Bronchus fibroblast of lung (primary cell): ENCODE results near the gene HOXA3. TPM values are rescaled to one million over a fixed set of nuclear protein-coding genes. Genes with fewer than 3 reads are reported as not detected.

Experiments
- total RNA-seq: library from RNA; depleted of rRNA; stranded (reverse); fragments of >200 nt; gene quantifications from 2 replicates; pipeline ENCODE4 v1.2.3, GENCODE V29; 2015

HOXA3 gene
- total RNA-seq = 1.3 and 2.9 TPM in 2 replicates

DNA sequence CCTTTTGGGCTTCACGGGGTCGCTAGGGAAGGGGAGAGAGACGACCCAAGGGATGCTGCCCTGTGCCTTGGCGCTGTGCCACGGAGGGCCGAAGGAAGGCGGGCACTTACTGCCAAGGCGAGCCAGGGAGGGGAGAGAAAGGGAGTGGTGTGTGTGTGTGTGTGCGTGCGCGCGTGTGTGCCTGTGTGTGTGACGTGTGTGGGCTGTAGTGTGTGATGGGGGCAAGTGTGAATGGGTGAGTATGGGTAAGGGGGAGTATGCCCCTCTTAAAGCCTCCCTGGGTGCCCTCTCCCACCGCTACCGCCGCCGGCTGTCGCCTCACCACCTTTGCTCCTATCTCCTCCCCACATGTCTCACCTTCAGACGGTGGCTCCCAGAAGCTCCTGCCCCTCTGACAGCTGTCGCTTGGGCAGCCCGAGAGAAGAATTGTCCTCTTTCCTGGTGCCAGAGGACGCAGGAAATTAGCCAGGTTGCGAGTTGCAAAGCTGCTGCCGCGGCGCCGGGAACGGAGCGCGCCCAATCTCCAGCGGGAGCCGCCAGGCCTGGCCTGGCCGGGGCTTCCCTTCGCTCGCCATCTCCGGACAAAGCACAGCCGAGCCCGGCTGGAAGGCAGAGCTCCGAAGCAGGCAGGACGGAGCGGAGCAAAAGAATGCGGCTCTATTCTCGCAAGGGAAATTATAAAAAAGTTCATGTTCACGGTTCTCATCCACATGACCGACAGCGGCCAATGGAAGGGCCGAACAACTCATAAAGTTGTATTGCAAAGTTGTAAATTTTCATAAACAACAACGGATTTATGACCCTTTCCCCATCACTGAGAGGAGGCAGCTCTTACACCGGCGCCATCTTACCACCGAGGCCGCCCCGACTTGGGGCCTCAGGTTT is at the start of gene HOXA3:
HOXA3 (minus strand) TSS at position 653 of the 885 bp plus-strand sequence. CDS start 41,943 bp downstream, outside the sequence.

GRCh38 chr7:27199849-27200760 is 47.7 kb upstream of the HOXA3 start, which contains the start of gene HOXA13:
Gene HOXA13, minus strand, starts transcription at chr7:27200091. Its CDS starts 14 bp downstream, at chr7:27200077.

DNA sequence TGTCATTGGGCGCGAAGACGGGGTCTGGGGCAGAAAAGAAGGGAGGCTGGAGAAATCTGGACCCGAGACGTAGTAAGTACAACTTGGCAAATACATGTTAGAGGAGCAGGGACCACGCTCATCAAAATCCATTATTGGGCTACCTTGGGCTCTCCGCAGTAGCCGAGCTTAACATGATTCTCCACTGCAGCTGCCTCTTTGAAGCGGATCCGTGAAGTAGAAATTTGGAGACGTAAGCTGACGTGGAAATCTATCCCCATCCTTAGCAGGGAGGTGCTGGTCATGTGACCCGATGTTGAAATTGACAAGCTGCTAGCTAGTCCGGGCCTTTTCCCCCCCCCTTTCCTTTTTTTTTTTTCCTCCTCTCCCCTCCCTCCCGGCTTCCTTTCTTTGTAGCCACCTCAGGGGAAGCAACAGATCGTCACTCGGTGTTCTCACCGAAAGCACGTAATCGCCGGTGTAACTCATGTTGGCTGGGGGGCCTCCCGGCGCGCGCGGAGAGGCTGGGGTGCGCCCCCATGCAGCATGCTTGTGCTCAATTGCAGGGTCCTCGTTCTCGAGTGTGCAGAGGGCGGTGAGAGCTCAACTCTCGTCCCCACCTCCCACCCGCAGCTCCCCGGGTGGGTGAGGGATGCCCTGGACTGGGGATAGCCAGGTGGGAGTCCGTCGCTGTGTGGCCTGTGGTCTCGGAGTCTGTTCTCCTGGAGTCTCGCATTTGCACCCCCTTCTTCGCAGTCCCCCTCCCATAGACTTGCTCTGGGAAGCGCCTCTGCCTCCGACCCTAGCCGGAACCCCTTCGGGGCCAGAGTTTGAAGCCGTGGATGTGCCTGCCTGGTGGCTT is 32.9 kb upstream of the HOXA3 start, which contains the start of gene HOXA11:
HOXA11 (minus strand) TSS at position 220 of the 841 bp plus-strand sequence; CDS start at position 132, 88 bp downstream.

GRCh38 chr7:27173956-27174873 is 21.8 kb upstream of the HOXA3 start, which contains the start of gene HOXA10:
Gene HOXA10, minus strand, starts transcription at chr7:27174320. Its CDS starts 14 bp downstream, at chr7:27174306.

DNA sequence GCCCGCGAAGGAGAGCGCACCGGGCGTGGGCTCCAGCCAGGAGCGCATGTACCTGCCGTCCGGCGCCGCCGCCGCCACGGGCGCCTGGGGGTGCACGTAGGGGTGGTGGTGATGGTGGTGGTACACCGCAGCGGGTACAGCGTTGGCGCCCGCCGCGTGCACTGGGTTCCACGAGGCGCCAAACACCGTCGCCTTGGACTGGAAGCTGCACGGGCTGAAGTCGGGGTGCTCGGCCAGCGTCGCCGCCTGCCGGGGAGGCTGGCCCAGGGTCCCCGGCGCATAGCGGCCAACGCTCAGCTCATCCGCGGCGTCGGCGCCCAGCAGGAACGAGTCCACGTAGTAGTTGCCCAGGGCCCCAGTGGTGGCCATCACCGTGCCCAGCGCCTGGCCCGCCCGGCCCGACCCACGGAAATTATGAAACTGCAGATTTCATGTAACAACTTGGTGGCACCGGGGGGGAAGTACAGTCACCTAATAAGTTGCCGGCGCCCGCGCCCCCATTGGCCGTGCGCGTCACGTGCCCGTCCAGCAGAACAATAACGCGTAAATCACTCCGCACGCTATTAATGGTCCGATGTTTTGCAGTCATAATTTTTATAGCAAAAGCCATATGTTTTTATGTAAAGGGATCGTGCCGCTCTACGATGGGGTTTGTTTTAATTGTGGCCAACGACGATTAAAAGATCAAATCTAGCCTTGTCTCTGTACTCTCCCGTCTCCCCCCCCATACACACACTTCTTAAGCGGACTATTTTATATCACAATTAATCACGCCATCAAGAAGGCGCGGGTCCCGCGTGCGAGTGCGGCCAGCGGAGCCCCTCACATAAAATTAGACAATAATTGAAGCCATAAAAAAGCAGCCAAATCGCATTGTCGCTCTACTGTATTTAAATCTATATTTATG is 13.0 kb upstream of the HOXA3 start, which contains the start of gene HOXA9:
HOXA9 (minus strand) TSS at position 449 of the 907 bp plus-strand sequence; CDS start at position 369, 80 bp downstream.

DNA sequence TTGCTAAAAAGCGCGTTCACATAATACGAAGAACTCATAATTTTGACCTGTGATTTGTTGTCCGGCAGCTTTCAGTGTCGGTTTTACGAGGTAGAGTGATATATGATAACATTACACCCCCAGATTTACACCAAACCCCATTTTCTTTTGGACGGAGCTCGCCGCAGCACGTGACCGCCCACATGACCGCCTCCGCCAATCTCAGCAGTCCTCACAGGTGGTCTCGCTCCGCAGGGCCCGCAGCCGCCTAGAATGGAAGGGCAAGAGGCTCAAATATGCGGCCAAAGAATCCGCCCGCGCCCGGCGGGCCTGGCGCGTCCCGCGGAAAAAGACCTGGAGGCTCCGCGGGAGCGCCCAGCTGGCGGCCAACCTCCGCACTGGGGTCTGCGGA is 4.1 kb upstream of the HOXA3 start, which contains the start of gene HOXA7:
HOXA7 (minus strand) TSS at position 168 of the 391 bp plus-strand sequence; CDS start at position 38, 130 bp downstream.

DNA sequence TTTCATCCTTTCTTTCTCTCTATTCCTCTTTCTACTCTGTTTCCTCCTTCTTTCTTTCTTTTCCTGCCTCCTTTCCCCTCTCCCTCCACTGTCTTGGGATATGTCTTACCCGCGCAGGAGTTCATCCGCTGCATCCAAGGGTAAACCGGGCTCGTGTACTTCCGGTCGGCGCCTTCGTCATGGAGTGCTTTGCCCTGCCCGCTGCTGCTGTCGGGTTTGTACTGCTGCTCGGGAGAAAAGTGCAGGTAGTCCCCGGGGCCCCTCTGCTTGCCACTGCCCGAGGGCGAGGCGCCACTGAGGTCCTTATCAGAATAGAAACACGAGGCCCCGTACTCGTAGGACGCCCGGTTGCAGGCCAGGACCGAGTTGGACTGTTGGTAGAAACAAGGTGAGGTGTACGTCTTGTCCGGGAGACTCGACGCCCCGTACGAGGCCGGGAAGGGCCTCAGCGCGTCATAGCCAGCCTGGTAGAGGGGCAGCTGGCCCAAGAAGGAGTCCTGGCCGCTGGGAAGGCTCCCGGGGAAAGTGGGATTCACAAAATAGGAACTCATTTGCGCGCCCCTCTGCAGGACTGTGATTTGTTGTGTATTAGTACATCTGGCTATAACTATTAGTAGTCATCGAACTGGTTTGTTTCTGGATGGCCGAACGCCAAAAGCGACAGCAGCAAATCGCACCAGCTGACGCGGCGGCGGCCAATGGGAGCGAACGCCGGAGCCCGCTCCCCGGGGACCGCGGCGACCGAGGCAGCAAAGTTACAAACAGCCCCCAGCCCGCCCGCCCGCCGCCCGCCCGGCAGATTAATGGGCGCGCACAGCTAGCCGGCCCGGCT is 5.0 kb downstream of the HOXA3 start, which contains the start of gene HOXA6:
HOXA6 (minus strand) TSS at position 576 of the 832 bp plus-strand sequence; CDS start at position 551, 25 bp downstream.

DNA sequence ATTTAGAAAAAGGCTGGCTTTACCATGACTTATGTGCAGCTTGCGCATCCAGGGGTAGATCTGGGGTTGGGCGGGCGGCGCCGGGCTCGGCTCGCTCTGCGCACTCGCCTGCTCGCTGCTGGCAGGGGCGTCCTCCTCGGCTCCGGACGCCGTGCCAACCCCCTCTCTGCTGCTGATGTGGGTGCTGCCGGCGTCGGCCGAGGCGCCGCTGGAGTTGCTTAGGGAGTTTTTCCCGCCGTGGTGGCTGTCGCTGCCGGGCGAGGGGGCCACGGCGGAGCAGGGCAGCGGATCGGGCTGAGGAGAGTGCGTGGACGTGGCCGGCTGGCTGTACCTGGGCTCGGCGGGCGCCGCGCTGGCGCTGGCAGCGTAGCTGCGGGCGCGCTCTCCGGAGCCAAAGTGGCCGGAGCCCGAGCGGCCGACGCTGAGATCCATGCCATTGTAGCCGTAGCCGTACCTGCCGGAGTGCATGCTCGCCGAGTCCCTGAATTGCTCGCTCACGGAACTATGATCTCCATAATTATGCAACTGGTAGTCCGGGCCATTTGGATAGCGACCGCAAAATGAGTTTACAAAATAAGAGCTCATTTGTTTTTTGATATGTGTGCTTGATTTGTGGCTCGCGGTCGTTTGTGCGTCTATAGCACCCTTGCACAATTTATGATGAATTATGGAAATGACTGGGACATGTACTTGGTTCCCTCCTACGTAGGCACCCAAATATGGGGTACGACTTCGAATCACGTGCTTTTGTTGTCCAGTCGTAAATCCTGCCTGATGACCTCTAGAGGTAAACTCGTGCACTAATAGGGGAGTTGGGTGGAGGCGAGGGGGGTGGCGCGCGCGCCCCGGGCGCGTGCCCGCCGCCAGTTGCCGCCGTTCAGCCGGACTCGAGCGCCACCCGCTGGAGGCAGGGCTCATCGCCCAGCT is 9.1 kb downstream of the HOXA3 start, which contains the start of gene HOXA5:
HOXA5 (minus strand) TSS at position 659 of the 927 bp plus-strand sequence; CDS start at position 585, 74 bp downstream.

DNA sequence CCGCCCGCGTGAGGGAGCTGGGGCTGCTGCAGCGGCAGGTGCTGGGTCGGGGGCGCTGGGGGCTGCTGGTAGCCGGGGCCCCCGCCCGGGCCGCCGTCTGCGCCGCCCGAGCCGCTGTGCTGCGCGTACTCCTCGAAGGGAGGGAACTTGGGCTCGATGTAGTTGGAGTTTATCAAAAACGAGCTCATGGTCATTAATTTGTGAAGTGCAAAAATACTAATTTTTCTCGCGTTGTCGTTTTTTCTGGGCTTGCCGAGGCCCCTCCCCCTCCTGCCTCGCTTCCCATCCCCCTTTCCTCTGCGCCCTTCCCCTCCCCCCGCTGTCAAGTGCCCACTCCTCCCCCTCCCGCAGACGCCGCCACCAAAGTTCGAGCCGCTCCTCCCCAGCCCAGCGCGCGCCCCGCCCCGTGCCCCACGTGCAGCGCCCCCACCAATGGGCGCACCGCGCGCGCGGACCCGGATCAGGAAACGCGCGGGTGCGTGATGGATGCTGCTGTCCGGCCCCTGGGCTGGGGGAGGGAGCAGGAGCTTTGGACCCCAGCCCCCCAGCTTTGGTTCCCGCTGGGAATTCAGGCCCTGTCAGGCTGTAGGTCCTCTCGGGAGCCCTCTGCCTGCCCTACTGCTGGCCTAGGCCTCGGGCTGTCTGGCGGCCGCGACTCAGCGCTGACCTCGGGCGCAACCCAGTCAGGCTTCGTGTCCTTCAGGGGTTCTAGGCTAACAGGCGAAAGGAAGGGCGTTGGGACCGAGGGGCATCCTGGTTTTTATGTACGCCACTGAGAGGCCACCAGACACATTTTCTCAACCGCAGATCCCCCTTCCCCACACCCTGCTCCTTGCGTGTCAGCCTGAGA is 21.6 kb downstream of the HOXA3 start, which contains the start of gene HOXA4:
HOXA4 (minus strand) TSS at position 218 of the 850 bp plus-strand sequence; CDS start at position 194, 24 bp downstream.

GRCh38 chr7:27102581-27103442 is 49.6 kb downstream of the HOXA3 start, which contains the start of gene HOXA2:
Gene HOXA2, minus strand, starts transcription at chr7:27102683. Its CDS starts 183 bp downstream, at chr7:27102500.

GRCh38 chr7:27095897-27096767 is 56.3 kb downstream of the HOXA3 start, which contains the start of gene HOXA1:
Gene HOXA1, minus strand, starts transcription at chr7:27096000. Its CDS starts 88 bp downstream, at chr7:27095912.

